GM23338 (cell line): ENCODE data around the gene RSAD1.
"Not testable (repeated sequence)": the region's sequence is repeated elsewhere in the genome, so short reads cannot be mapped to it uniquely, and the experiment has no call there.

ENCODE experiments used
- CTCF ChIP-seq, 2 experiments: fragments of 200-600 bp in 1 of 2; sonication (generic) in 1 of 2; conservative IDR thresholded peaks; 2 replicates each; pipeline versions ENCODE4 v1.5.1 to v1.6.1; 2016 to 2017; ENCODE audit warnings: antibody characterized with exemption in 2 of 2, low read depth in 2 of 2, mild to moderate bottlenecking in 2 of 2, moderate library complexity in 1 of 2
- ETS1 ChIP-seq: IDR thresholded peaks from 2 replicates; pipeline ENCODE4 v1.6.1; 2016; ENCODE audit warnings: antibody characterized with exemption
- EZH2 ChIP-seq: fragments of 200-600 bp; sonication (generic); IDR thresholded peaks from one replicate; pipeline ENCODE4 v1.8.0; 2017; ENCODE audit warnings: antibody characterized with exemption, mild to moderate bottlenecking, low read depth; ENCODE audit not compliant: unreplicated experiment
- EZH2phosphoT487 ChIP-seq: fragments of 200-600 bp; sonication (generic); IDR thresholded peaks from one replicate; pipeline ENCODE4 v1.8.1; 2018; ENCODE audit warnings: antibody characterized with exemption; ENCODE audit not compliant: unreplicated experiment
- JUNB ChIP-seq: IDR thresholded peaks from one replicate; pipeline ENCODE4 v1.6.1; 2016; ENCODE audit warnings: antibody characterized with exemption; ENCODE audit not compliant: unreplicated experiment
- POLR2AphosphoS5 ChIP-seq: IDR thresholded peaks from 2 replicates; pipeline ENCODE4 v1.6.1; 2016; ENCODE audit warnings: antibody characterized with exemption, low read depth
- REST ChIP-seq: IDR thresholded peaks from one replicate; pipeline ENCODE4 v1.6.1; 2018; ENCODE audit warnings: antibody characterized with exemption; ENCODE audit not compliant: unreplicated experiment
- ZNF114 ChIP-seq: fragments of 250-450 bp; sonication (Bioruptor Pico); IDR thresholded peaks from 2 replicates; pipeline ENCODE4 v1.5.0; 2020; ENCODE audit warnings: mild to moderate bottlenecking, moderate library complexity

GRCh38 chr17:50475775-50476544 is 2.7 kb upstream of the RSAD1 start:
- TF ChIP-seq POLR2AphosphoS5; CTCF (conservative IDR thresholded peaks at IDR 0.05; ENCODE audit: low read depth in 2 of 2); EZH2; EZH2phosphoT487; JUNB; REST; ETS1; ZNF114 (CRISPR knock-in tag): not testable (repeated sequence)
